HG03280 (cell line): Measurements from ENCODE around the gene ZFP36.
"Not testable (repeated sequence)": the region's sequence is repeated elsewhere in the genome, so short reads cannot be mapped to it uniquely, and the experiment has no call there.

ENCODE experiments used
- ATAC-seq: cut with Tn5 transposase; IDR thresholded peaks from one replicate; pipeline ENCODE4 v1.9.1; 2021; ENCODE audit warnings: mild to moderate bottlenecking, moderate library complexity; ENCODE audit not compliant: unreplicated experiment

Gene ZFP36, protein sequence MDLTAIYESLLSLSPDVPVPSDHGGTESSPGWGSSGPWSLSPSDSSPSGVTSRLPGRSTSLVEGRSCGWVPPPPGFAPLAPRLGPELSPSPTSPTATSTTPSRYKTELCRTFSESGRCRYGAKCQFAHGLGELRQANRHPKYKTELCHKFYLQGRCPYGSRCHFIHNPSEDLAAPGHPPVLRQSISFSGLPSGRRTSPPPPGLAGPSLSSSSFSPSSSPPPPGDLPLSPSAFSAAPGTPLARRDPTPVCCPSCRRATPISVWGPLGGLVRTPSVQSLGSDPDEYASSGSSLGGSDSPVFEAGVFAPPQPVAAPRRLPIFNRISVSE

DNA sequence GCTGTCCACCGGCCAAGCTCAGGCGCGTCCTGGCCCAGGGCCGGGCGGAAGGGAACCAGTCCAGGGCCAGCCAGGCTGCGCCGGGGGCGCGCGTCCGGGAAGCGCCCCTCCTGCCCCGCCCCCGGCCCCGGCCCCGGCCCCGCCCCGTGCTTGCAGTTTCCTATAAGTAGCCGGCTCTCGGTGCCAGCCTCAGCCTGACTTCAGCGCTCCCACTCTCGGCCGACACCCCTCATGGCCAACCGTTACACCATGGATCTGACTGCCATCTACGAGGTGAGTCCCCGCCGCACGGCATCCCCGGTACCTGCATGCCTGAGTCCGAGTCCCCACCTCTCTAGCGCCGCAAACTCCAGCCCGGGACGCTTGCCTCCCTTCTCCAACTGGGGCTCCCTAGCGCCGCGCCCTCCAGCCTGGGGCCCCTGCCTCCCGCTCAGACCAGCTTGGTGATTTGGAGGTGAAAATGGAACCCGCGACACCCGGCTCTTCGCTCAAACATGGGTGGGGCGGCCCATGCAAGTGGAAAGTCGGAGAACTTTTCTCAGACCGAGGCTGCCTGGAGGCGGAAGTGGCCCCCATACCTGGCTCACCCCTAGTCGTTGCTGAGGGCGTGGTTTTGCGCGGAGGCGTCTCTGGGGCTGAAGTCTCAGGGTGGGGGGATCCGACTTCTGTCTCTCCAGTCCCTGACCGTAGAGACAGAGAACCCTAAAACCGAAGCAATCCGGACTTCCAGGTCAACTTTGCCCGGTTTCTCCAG lies at the start of gene ZFP36:
Gene ZFP36, plus strand, starts transcription at position 192 of the 754 bp plus-strand sequence. Its CDS starts 58 bp downstream, at position 250.
- peak; percentile 19 for ATAC-seq

- ATAC-seq: no peak
Measured at GRCh38 chr19:39359026-39359425, 47.6 kb upstream of the ZFP36 start.

DNA sequence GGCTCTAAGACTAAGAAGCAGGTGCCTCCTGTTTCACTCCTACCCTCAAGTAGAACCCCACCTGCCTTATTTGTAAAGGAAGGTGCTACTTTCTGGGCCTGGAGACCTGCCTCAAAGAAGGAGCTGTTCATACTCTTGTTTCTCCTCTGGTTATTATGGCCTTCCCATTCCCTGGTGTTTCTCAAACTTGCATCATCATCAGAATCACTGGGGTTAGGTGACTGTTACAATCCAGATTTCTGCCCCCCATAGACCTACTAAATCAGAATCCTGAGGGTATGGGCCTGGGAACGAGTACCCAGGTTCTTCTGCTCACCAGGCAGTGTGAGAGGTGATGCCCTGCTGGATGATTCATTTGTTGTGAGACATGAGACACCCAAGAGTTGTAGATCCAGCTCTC lies 46.0 kb upstream of the ZFP36 start:
- no peak for ATAC-seq

DNA sequence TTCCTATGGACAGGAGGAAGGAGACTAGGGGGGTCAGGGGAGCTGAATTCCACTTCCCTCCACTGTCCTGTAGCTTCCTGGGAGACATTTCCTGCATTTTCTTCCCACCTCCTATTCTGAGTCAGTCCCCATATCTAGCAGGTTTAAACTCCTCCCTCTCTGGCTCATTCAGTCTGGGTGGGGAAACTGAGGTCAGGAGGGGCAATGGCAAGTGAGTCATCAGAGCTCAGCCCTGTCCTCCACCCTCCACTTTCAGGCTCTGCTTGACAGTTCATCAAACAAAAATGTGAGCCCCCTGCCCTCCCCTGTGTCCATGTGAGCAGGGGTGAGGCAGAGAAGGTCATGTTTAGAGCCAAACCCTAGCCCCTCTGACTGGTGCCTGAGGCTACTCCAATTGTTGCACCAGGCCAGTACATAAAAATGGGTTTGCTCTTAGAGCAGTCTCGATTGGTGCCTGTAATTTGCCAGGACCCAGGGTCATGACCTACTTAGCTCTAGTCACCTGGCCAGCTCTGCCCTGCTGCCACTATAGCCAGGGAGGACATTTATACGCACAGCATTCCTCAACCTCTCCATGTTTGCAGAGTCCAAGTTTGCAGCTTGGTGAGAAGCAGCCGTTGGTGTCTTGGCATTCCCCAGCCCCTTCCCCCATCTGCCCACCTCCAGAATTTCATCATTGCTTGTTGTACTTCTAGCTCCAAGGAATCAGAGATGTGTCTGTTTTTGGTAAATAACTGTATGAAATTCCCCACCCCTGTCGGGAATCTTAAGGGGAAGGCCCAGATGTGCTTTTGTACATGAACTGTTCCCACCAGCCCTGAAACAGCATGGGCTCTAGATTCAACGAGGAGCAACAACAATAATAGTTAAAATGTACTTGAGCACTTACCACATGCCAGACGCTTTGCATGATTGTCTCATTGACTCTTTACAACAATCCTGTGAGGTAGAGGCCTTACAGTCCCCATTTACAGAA lies 43.7 kb upstream of the ZFP36 start:
- ATAC-seq: no peak

DNA sequence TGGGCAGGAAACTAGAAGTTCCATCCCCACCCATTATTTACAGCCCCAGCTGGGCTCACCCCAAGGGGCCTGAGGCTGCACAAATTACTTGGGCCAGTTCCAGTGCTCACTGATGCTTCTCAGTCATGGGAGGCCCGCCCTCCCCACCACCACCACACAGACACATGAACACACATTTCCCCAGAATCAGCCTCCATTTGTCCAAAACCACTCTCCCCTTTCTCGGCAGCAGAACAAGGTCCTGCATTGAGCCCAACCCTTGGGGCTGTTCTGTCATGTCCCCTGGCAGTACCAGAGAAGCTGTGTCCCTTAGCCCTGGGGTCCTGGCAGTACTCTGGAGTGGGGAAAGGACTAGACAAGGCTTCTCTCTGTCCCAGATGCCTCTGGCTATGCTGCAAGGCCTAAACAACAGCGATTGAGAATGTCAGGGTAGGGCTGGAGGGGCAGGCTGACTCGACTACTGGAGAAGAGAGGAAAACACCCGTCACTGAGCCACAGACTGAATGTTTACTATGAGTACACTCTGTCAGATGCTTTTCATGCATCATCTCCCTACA lies 42.7 kb upstream of the ZFP36 start:
- no peak for ATAC-seq

GRCh38 chr19:39365531-39365930 lies 41.1 kb upstream of the ZFP36 start:
- no peak for ATAC-seq

- ATAC-seq: no peak
Measured at GRCh38 chr19:39369200-39369599, 37.4 kb upstream of the ZFP36 start.

DNA sequence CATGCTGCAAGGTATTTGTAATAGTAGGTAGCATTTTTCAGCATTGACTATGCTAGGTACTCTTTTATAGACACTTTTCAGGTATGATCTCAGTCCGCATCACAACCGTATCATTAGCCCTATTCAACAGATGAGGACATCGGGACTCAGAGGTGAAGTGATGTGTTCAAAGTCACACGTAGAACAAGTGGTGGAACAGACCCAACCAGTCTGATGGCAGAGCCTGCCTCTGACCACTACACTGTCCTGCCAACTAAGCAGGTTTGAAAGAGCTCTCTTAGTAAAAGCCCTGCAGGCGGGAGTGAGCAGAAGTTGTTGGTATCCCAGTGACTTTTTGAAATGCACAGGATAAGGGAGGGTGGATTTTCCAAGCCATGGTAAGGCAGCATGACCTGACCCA lies 35.9 kb upstream of the ZFP36 start:
- ATAC-seq: no peak

GRCh38 chr19:39372047-39372802 lies 34.4 kb upstream of the ZFP36 start:
- ATAC-seq: no peak

DNA sequence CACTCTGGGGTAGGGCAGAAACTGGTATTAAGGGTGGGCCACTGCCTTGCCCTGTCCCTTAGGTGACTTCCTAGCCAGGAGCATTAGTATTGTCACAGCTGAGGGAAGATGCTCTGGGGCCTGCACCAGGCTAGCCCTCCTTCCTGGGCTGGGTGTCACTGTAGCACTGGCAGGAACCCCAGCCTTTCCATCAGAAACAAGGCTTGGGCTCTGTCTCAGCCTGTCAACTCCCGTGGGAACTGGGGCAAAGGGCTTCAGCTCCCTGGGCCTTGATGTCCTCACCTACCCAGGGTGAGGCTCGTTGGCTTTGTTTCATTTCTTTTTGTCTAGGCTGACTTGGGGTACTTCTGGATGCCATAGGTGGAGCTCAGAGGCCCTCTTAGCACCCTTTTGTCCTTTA lies 33.7 kb upstream of the ZFP36 start:
- no peak for ATAC-seq

- ATAC-seq: no peak
Measured at GRCh38 chr19:39375929-39376328, 30.7 kb upstream of the ZFP36 start.

GRCh38 chr19:39377373-39378362 lies 29.0 kb upstream of the ZFP36 start:
- ATAC-seq: no peak

DNA sequence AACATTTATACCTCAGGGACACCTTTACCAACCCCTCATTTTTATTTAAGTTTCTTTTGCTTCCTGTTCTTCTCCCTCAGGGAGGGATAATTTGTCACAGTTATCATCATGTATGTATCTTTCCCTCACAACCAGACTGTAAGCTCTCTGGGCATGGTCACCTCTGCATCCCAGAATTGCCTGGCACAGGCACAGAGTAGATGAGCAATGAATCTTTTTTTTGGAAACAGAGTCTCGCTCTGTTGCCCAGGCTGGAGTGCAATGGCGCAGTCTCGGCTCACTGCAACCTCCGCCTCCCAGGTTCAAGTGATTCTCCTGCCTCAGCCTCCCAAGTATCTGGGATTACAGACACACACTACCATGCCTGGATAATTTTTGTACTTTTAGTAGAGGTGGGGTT lies 27.3 kb upstream of the ZFP36 start:
- ATAC-seq: not testable (repeated sequence)

DNA sequence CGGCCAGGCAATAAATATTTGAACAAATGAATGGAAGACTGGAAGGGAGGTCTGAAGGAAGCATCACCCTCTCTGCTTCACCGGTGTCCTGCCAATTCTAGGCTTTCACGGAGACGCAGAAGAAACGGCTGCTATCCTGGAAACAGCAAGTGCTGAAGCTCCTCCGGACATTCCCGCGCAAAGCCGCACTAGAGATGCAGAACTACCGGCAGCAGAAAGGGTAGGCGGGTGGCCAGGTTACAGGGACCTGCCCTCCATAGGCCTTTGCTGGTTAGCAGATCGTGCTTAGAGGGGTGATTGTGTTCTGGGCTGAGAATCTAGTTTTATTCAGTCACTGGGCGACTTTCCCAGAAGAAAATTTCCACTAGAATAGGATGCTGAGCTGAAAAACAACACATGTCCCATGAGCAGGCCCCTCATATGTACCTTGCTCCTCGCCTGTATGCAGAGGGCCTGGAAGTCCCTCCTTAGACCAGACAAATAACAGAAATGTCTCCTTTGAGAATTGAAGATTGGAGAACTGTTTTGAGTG lies 26.7 kb upstream of the ZFP36 start:
- ATAC-seq: no peak

GRCh38 chr19:39380521-39381502 lies 25.8 kb upstream of the ZFP36 start:
- no peak for ATAC-seq

DNA sequence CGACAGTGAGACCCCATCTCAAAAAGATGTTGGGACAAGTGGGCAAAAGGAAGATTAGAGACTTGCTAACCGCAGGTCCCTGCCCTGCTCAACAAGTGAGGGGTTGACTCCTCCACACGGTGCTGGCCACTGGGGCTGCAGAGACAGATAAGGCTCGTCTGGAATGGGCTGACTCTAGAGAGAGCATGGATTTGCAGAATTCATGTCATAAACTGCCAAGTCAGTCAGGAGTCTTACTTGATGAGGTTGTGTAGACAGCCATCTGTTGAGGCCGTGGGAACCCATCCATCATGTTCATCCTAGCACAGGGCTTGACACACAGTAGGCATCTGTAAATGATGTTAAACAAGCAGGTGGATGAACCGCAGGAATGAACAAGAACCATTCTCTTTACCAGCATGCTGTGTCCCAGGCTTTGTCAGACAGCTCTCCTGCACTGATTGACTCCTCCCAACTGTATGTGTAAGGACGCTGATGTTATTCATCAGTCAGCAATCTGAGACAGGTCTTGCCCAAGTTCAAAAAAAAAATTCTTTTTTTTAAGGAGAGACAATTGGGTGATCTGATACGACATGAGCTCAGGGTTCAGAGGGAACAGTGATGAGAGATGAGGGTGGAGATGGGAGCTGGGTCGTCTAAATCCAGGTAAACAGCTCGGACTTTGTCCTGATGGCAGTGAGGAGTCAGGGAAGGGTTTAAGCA lies 24.6 kb upstream of the ZFP36 start:
- no peak for ATAC-seq
